ENCODE results near the gene OGFOD3. TPM values are rescaled to one million over a fixed set of nuclear protein-coding genes. Genes with fewer than 3 reads are reported as not detected.

OGFOD3 gene
- total RNA-seq, 1 donor from 2014 or later, result 27.1 TPM

DNA sequence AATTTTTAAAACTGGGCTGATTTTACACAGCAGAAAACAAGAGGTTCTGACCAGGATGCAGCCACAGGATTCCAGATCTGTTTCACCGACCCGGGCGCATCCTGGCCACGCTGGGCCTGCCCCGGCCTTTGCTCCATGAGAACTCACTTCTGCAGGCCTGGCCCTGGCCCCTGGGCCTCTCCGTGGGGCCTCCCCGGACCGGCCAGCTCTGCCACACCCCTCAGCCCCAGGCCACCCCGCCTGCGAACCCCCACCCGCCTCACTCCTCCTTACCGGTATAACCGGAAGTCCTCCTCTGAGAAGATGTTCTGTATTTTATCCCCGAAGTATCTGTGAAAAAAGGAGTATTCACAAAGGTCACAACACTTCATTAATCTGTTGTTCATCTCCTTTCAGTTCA lies 13.3 kb downstream of the OGFOD3 start:
- intact Hi-C loops (cut with DNase I), result no loop called here
- TF ChIP-seq CTCF (IDR thresholded peaks at IDR 0.05), result no peak
- H3K36me3 ChIP-seq, result peaks cover 49% of the 10 kb centered on the region
- H3K4me3 ChIP-seq, result no peak overlapping the region
- no peak overlapping the region for H3K27ac ChIP-seq
- ATAC-seq (no peak), DNase-seq (no peak)
- H3K9me3 ChIP-seq, result no peaks in the 10 kb centered on the region
- H3K4me1 ChIP-seq, result peaks cover 5% of the 10 kb centered on the region
- H3K27me3 ChIP-seq (ENCODE audit: low read depth), result no peaks in the 10 kb centered on the region

DNA sequence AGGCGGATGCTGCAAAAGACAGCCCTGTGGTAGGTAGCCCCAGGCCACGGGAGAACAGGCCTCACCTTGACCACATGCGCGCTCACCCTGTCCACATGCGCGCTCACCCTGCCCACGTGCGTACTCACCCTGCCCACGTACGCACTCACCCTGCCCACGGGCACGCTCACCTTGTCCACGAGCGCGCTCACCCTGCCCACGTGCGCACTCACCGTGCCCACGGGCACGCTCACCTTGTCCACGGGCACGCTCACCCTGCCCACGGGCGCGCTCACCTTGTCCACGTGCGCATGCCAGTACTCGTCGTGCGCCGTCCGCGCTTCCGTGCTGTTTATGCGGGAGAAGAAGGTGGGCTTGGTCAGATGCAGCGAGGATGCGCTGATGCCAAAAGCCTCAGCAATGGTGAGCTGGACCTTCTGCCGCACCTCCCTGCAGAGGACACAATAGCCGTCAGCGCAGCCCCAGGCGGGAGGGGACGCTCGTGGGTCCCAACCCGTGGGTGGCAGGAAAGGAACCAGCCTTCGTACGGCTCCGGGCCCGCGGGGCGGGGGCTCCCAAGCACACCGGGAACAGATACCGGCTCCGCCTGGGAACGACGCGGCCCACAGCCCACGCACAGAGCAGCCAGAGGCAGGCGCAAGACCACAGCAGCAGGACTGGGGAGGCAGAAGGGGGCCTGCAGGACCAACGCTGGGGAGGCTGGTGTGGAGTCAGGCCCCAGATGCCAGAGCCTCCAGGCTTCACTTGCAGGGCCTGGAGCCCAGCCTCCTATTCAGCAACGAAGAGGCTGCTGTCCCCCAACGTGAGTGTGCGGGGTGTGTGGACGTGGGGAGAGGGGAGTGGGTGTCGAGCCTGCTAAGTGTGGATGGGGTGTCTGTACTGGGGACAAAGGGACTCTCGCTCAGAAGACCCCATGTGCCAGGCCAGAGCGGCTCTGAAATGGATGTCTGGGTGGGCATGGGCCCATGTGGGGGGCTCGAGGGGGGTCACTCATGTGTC lies 14.4 kb downstream of the OGFOD3 start:
- no peaks in the 10 kb centered on the region for H3K27me3 ChIP-seq (ENCODE audit: low read depth)
- DNase-seq, result no peak
- H3K9me3 ChIP-seq, result no peaks in the 10 kb centered on the region
- peak in 1 of 2 donors; percentile 37 for ATAC-seq
- H3K4me3 ChIP-seq, result no peak overlapping the region
- peaks cover 15% of the 10 kb centered on the region for H3K4me1 ChIP-seq
- H3K27ac ChIP-seq, result no peak overlapping the region
- peaks cover 47% of the 10 kb centered on the region for H3K36me3 ChIP-seq
- TF ChIP-seq CTCF (IDR thresholded peaks at IDR 0.05), result no peak
- intact Hi-C loops (cut with DNase I), result no loop called here

GRCh38 chr17:82402865-82403264 lies 15.5 kb downstream of the OGFOD3 start:
- Histone ChIP-seq H3K4me3 (no peak overlapping the region), H3K36me3 (peaks cover 43% of the 10 kb centered on the region), H3K9me3 (no peaks in the 10 kb centered on the region), H3K4me1 (peaks cover 15% of the 10 kb centered on the region), H3K27ac (no peak overlapping the region), H3K27me3 (ENCODE audit: low read depth) (no peaks in the 10 kb centered on the region)
- TF ChIP-seq CTCF (IDR thresholded peaks at IDR 0.05), result no peak
- ATAC-seq (no peak), DNase-seq (no peak)
- intact Hi-C loops (cut with DNase I), result no loop called here

GRCh38 chr17:82400830-82401229 lies 17.6 kb downstream of the OGFOD3 start:
- H3K36me3 ChIP-seq, result peaks cover 39% of the 10 kb centered on the region

GRCh38 chr17:82400206-82400605 lies 18.2 kb downstream of the OGFOD3 start:
- DNase-seq, result no peak
- no peak overlapping the region for H3K4me3 ChIP-seq
- H3K27ac ChIP-seq, result no peak overlapping the region
- no peaks in the 10 kb centered on the region for H3K9me3 ChIP-seq
- peak in 1 of 2 donors; percentile 16 for ATAC-seq
- intact Hi-C loops (cut with DNase I), result no loop called here
- TF ChIP-seq CTCF (IDR thresholded peaks at IDR 0.05), result no peak
- peaks cover 15% of the 10 kb centered on the region for H3K4me1 ChIP-seq
- peaks cover 39% of the 10 kb centered on the region for H3K36me3 ChIP-seq
- no peaks in the 10 kb centered on the region for H3K27me3 ChIP-seq (ENCODE audit: low read depth)

More at GRCh38 chr17:82400830-82401229, 17.6 kb downstream of the OGFOD3 start:
- intact Hi-C loops (cut with DNase I), result no loop called here
- DNase-seq, result peak; percentile 83
- peaks cover 15% of the 10 kb centered on the region for H3K4me1 ChIP-seq
- H3K4me3 ChIP-seq, result peak overlapping the region; percentile 16
- TF ChIP-seq CTCF (IDR thresholded peaks at IDR 0.05), result no peak
- ATAC-seq, result peak; percentile 79 to 80
- H3K27me3 ChIP-seq (ENCODE audit: low read depth), result no peaks in the 10 kb centered on the region
- peak overlapping the region; percentile 18 for H3K27ac ChIP-seq
- no peaks in the 10 kb centered on the region for H3K9me3 ChIP-seq

All from lower lobe of right lung (tissue), 2 donors.